Measurements from ENCODE around the gene ATF3.

ATF3 gene

GRCh38 chr1:212587016-212587887 lies 21.3 kb upstream of the ATF3 start:
- DNase-seq, result no peak

GRCh38 chr1:212587888-212588510 lies 20.6 kb upstream of the ATF3 start:
- no peak for DNase-seq

DNA sequence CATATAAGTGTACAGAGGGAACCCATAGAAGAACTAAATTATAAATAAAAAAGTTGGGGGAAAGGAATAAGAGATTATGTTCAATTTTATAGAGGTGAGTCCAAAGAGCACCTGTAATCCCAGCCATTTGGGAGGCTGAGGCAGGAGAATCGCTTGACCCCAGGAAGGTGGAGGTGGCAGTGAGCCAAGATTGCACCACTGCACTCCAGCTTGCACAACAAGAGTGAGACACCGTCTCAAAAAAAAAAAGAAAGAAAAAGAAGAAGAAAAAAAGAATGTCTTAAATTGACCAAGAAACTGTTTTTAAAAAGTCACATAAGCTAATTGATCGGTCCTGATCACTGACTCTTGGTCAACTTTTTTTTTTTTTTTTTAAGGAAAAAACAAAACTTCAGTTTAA lies 19.1 kb upstream of the ATF3 start:
- DNase-seq, result no peak

GRCh38 chr1:212591922-212592321 lies 16.6 kb upstream of the ATF3 start:
- no peak for DNase-seq

- no peak for DNase-seq
Observed at GRCh38 chr1:212593821-212594251, 14.7 kb upstream of the ATF3 start.

DNA sequence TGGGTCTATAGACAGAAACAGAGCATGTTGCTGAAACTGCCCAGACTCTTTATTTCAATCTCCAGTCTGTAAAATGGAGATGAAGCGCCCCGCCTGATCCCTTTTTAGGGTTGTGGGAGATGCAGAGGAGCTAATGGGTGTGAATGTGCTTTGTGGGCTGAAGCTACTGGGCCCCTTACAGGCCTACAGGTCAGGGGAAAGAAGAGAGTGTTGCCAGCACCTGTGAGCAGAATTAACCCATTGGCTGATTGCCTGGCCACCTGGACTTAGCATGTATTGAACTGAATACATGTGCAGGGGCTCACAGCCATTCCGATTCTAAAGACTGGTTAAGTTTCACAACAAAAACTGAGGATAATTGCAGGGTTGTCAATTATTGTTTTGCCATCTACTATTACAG lies 13.9 kb upstream of the ATF3 start:
- no peak for DNase-seq

DNA sequence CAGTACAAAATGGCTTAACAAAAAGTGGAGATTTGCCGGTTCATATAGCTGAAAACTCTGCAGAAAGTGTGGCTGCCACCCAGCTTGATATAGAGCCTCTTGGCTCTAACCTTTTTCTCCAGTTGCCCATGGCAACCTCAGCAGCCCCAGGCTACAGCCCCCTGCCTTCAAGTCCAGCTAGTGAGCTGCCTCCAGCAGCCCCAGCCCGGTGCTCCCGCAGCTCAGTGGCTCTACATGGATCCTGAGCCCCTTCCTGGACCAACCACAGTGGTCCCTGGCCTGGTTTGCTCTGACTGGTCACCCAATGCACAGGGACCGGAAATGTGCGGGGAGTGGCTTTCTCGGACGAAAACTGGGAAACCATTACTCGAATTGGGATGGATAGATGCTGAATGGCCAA lies 13.3 kb upstream of the ATF3 start:
- no peak for DNase-seq

- no peak for DNase-seq
Observed at GRCh38 chr1:212595787-212596714, 12.5 kb upstream of the ATF3 start.

DNA sequence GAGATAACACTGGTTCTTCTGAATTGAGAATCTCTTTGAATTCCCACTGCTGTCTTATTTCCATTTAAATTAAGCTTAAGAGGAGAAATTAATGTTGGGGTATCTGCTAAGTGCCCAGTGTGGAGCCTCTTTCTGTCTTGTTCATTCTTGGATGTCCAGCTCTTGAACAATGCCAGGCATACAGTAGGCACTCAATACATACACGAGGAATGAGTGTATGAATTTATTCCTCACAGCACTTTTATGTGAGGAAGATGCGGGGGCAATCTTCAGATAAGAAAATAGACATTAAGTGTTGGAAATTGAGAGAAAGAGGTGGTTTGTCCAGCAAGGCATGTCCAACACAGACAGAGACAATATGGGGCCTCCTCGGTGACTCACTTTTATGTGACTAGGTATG lies 11.8 kb upstream of the ATF3 start:
- no peak for DNase-seq

DNA sequence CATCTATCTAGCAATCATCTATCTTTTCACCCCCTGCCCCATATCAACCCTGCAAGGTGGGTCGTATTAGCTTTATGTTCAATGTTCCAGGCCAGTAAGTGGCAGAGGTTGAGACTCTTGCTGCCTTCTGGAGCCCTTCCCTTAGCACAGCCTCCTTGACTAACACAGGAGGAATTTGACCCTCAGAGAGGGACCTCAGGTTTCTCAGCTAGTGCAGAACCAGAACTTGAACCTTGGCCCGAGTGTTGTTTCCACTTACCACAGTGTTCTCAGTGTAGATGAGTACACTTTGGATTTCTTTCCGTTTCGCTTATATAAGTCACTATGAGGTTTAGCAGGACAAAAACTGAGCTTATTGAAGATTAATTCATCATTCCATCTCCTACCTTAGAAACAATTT lies 11.1 kb upstream of the ATF3 start:
- DNase-seq, result no peak

GRCh38 chr1:212600071-212600915 lies 8.3 kb upstream of the ATF3 start:
- DNase-seq, result no peak

GRCh38 chr1:212600980-212601379 lies 7.6 kb upstream of the ATF3 start:
- no peak for DNase-seq

DNA sequence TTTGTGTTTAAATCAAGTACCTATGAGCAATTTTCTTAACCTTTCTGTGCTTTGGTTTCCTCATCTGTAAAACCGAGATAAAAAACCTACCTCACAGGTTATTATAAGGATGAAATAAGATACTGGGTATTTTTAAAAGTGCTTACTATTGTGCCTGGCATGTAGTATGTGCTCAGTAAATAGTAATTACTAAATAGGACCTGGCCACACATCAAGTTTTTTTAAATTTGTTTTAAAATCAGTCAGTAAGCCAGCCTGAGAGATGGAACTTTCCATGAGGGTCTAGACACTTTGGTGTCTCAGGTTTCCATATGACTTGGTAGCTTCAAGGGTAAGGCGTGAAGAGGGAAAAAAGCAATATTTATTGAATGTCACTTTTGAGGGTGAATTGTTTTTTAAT lies 7.0 kb upstream of the ATF3 start:
- no peak for DNase-seq

DNA sequence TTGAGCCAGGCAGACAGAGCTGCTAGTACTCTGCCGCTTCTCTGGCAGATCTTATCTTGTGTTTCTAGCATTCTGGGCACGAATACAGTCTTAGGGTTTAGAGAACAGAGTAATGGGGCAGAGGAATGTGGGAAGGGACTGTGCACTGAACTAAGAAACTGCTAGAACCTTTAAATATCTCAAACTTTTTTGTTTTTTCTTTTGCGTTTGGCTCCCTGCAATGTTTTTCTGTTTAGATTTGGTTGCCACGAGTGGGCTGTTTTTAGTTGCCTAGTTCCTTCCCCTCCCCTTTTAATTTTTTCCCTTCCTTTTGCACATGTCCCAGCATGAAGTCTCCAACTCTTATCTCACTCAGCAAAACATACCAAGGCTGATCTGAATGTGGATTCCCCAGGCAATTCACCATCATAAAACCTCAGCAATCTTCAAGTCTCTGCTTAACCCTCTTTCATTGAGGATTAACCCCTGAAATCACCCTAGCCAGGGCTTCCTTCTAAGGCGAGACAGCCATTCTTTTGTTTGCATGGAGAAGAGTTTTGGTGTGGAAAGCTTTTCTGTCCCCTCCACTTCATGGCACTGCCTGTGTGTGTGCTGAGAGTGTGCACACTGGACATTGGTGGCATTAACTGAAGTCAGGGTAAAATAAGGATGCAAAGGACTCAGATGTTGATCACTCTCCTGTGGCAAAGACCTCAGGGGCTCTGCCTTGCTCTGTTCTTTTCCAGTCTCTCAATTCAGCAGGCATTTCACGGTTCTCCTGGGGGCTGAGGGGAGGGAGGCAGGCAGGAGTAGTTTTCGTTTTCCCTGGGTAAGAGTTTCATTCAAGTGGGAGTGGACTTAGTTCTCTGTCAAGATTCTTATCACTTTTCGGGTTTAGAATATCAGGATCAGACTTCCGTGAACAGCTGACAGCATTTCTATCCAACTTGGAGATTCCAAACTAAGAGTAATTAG lies 2.8 kb upstream of the ATF3 start:
- no peak for DNase-seq

DNA sequence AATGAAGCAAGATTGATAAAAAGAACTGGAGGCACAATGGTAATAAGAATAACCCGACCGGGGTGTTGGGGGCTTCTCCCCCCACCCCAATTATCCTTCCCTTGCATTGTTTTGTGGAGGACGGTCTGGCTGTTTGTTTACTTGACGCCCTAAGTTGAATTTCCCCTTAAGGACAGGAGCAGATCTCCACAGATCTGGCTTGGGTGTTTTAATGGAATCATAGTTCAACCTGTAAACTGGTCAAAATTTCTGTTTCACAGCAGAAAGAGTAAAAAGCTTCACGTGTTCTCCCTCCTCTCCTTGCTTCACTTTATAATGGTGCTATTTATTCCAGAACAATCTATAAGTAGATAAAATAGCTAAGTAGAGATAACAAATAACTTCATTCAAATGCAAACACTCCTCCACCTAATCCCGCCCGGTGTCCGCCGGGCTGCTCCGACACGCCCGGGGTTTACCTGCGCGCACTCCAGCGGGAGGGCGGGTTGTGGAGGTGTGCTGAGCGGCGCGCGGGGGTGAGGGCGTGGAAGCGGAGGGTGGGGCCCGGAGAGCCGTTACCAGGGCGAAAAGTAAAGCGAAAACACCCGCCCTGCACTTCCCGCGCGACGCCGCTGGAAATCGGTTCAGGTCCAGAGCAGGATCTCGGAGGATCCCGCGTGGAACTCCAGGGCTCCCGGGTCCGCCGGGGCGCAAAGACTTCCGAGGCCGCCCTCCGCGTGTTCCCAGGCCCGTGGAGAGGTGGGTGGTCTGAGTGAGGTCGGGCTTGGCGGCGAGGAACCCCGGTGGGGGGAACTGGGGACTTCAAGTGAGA lies 2.0 kb upstream of the ATF3 start:
- DNase-seq, result peak; percentile 54

DNA sequence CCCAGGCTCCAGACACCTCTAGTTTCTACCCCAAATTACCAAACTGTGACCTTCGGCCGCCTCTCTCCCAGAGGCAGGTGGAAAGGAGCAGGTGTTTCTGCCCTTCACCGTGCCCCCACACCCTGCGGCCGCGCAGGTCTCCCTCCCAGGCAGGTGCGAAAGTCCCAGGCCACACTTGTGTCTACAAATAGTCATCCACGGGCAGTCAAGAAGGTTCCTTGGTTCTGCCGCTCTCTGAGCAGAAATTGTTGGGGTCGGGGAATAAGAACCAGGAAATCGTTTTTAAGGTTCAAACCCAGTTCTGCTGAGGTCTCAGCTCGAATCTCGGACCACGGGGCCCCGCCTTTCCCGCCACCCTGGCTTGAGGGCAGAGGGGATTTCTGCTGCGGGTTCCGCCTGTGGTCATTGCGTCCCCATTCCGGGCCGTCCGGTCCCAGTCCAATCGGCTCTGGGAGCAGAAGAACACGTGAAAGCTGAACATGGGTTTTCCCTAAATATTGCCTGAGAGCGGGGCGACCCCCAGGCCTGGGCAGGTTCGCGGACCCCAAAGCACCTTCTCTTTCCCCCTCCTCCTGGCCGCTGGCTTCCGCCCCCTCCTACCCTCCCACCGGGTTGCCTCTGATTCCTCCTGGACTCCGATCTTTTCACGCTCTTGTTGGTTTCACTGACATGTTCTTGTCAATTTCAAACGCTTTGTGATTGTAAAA lies 1.2 kb upstream of the ATF3 start:
- DNase-seq, result peak; percentile 42

GRCh38 chr1:212607913-212608391 lies 609 bp upstream of the ATF3 start:
- no peak for DNase-seq

GRCh38 chr1:212608959-212609700 lies 569 bp downstream of the ATF3 start:
- peak; percentile 73 for DNase-seq

Data from left hindlimb (tissue), 1 donor.